K562 (cell line): ENCODE measurements around the gene HELZ. TPM values are rescaled to one million over a fixed set of nuclear protein-coding genes. Genes with fewer than 3 reads are reported as not detected.

Experiments used
- ATAC-seq: fragments of 200-7000 bp; cut with Tn5 transposase; 3 replicates; pipeline ENCODE4 v1.9.1; 2020; ENCODE audit warnings: moderate library complexity
- BruUV-seq: library from RNA; stranded (reverse); fragments of 400-500 nt; replicated peaks from 2 replicates; lab custom pipeline; 2021; lab: Mats Ljungman, UMichigan
- CTCF ChIA-PET: fragments of 300-600 bp; formaldehyde crosslinking; extraction: SDS; loops from one replicate; lab custom pipeline; 2021; ENCODE audit warnings: low intra/inter-chr PET ratio; lab: Yijun Ruan, JAX
- POLR2A ChIA-PET: fragments of 300-600, 350-650 bp; sonication (Branson Sonifier 250); formaldehyde crosslinking; extraction: SDS; loops from one replicate; lab custom pipeline; 2021; ENCODE audit warnings: antibody characterized with exemption, inconsistent platforms; lab: Yijun Ruan, JAX
- DNase-seq, 4 experiments: peaks; one replicate each; pipeline versions ENCODE4 v3.0.0 to v3.0.0-alpha.2; 2011 to 2018; ENCODE audit warnings: low spot score in 3 of 4, mixed read lengths in 3 of 4; ENCODE audit errors: extremely low read depth in 1 of 4
- FAIRE-seq: peaks from 2 replicates; lab custom pipeline; 2011; peaks lifted over from hg19 to GRCh38; lab: Jason Lieb, UNC
- H2AFZ ChIP-seq: 2 replicates; pipeline ENCODE4 v1.6.0; 2011; ENCODE audit warnings: low read depth, low read length, control low read depth, inconsistent platforms
- H3K27ac ChIP-seq: fragments of 200-600 bp; 3 replicates; pipeline ENCODE4 v1.8.0; 2011; ENCODE audit warnings: low read depth, mild to moderate bottlenecking, control low read depth, inconsistent platforms, low read length, moderate library complexity, mixed read lengths; ENCODE audit errors: extremely low read depth
- H3K27me3 ChIP-seq, 2 experiments: fragments of 300-600 bp in 1 of 2; 2 replicates in 1 of 2; 3 replicates in 1 of 2; pipeline versions ENCODE4 v1.6.0 to v1.8.0; 2011; ENCODE audit warnings: inconsistent platforms in 2 of 2, low read length in 2 of 2, mild to moderate bottlenecking in 1 of 2, mixed read lengths in 1 of 2, moderate library complexity in 1 of 2; ENCODE audit not compliant: control insufficient read depth in 2 of 2, insufficient read depth in 2 of 2
- H3K36me3 ChIP-seq: fragments of 300-600 bp; 3 replicates; pipeline ENCODE4 v1.8.0; 2011; ENCODE audit warnings: mild to moderate bottlenecking, low read length, inconsistent platforms; ENCODE audit not compliant: control insufficient read depth, insufficient read depth
- H3K4me1 ChIP-seq, 2 experiments: fragments of 200-600 bp in 1 of 2; replicated peaks in 1 of 2; 2 replicates in 1 of 2; 3 replicates in 1 of 2; pipeline versions ENCODE4 v1.5.1 to v1.8.0; 2011; ENCODE audit warnings: inconsistent platforms in 2 of 2, low read length in 2 of 2, mild to moderate bottlenecking in 1 of 2, mixed read lengths in 1 of 2, moderate library complexity in 1 of 2; ENCODE audit not compliant: control insufficient read depth in 2 of 2, insufficient read depth in 2 of 2
- H3K4me2 ChIP-seq: 2 replicates; pipeline ENCODE4 v1.6.1; 2011; ENCODE audit warnings: low read length, control low read depth, inconsistent platforms, mixed read lengths; ENCODE audit not compliant: insufficient read depth
- H3K4me3 ChIP-seq: fragments of 200-600 bp; sonication (generic), shearing (Covaris generic); 2 replicates; pipeline ENCODE4 v1.5.1; 2016; ENCODE audit warnings: control low read depth, inconsistent platforms
- H3K79me2 ChIP-seq: fragments of 200-600 bp; 3 replicates; pipeline ENCODE4 v1.8.0; 2011; ENCODE audit warnings: low read length, inconsistent platforms; ENCODE audit not compliant: control insufficient read depth, insufficient read depth
- H3K9ac ChIP-seq, 2 experiments: 2 replicates each; pipeline versions ENCODE4 v1.6.0 to v1.6.1; 2011; ENCODE audit warnings: low read depth in 2 of 2, low read length in 2 of 2, control low read depth in 1 of 2, inconsistent platforms in 1 of 2, mild to moderate bottlenecking in 1 of 2, mixed read lengths in 1 of 2; ENCODE audit not compliant: insufficient read depth in 1 of 2
- H3K9me1 ChIP-seq: one replicate; pipeline ENCODE4 v1.6.0; 2011; ENCODE audit warnings: inconsistent platforms, mild to moderate bottlenecking, low read length, moderate library complexity; ENCODE audit not compliant: control insufficient read depth, insufficient read depth
- H3K9me3 ChIP-seq: replicated peaks from 2 replicates; pipeline ENCODE4 v1.5.1; 2011; ENCODE audit warnings: low read depth, low read length, inconsistent platforms; ENCODE audit not compliant: control insufficient read depth, insufficient read depth
- H4K20me1 ChIP-seq: replicated peaks from 2 replicates; pipeline ENCODE4 v1.6.1; 2011; ENCODE audit warnings: low read length, inconsistent platforms, mixed read lengths; ENCODE audit not compliant: control insufficient read depth, insufficient read depth
- BACH1 ChIP-seq: fragments of 200-800 bp; sonication (Bioruptor generic); IDR thresholded peaks from 2 replicates; pipeline ENCODE4 v1.6.1; 2016; ENCODE audit warnings: missing genetic modification characterization, missing compliant biosample characterization
- CTBP1 ChIP-seq: fragments of 450-650 bp; IDR thresholded peaks from 2 replicates; pipeline ENCODE4 v1.6.1; 2016; ENCODE audit warnings: borderline replicate concordance
- EP300 ChIP-seq: IDR thresholded peaks from 2 replicates; pipeline ENCODE4 v1.6.1; 2012; ENCODE audit warnings: low read length, improper control_type of control experiment
- FIP1L1 ChIP-seq: fragments of 200-400 bp; formaldehyde crosslinking; IDR thresholded peaks from 2 replicates; pipeline ENCODE4 v1.6.1; 2018; ENCODE audit warnings: mild to moderate bottlenecking, low read depth, low read length; ENCODE audit not compliant: poor library complexity, severe bottlenecking
- KLF1 ChIP-seq: fragments of 450-650 bp; IDR thresholded peaks from 2 replicates; pipeline ENCODE4 v1.6.1; 2016; ENCODE audit warnings: missing genetic modification characterization, missing compliant biosample characterization
- NFXL1 ChIP-seq: fragments of 450-650 bp; formaldehyde crosslinking; IDR thresholded peaks from 2 replicates; pipeline ENCODE4 v1.4.0; 2021; ENCODE audit warnings: mild to moderate bottlenecking
- NR2C2 ChIP-seq, 2 experiments: fragments of 200-800 bp in 1 of 2; sonication (Bioruptor generic) in 1 of 2; sonication (generic) in 1 of 2; formaldehyde crosslinking in 1 of 2; IDR thresholded peaks; 2 replicates each; pipeline versions ENCODE4 v1.6.1 to v1.8.0; 2016 to 2022; ENCODE audit warnings: mild to moderate bottlenecking in 1 of 2, missing compliant biosample characterization in 1 of 2, missing genetic modification characterization in 1 of 2, missing genetic modification reagents in 1 of 2
- RBM15 ChIP-seq: fragments of 200-400 bp; formaldehyde crosslinking; IDR thresholded peaks from 2 replicates; pipeline ENCODE4 v1.6.1; 2018; ENCODE audit warnings: mild to moderate bottlenecking, low read length, moderate library complexity; ENCODE audit not compliant: insufficient read depth
- XRCC3 ChIP-seq: fragments of 450-650 bp; IDR thresholded peaks from 2 replicates; pipeline ENCODE4 v1.6.1; 2017; ENCODE audit warnings: mild to moderate bottlenecking, moderate library complexity
- ZBTB17 ChIP-seq: fragments of 450-650 bp; formaldehyde crosslinking; IDR thresholded peaks from 2 replicates; pipeline ENCODE4 v1.4.0; 2020; ENCODE audit warnings: mild to moderate bottlenecking
- WGBS: fragments of 100-300 bp; shearing (Covaris generic); methylation state at CpG from one replicate; pipeline ENCODE4 v1.1.6; 2016; ENCODE audit warnings: low coverage, mixed read lengths; ENCODE audit not compliant: insufficient coverage; ENCODE audit errors: missing lambda C conversion rate; 5-methylcytosine and 5-hydroxymethylcytosine counted together
- in situ Hi-C: fragments of 300-500 bp; cut with MboI; formaldehyde crosslinking; loops from 4 replicates; pipeline ENCODE4 v1.15.0; 2018; ENCODE audit warnings: inconsistent platforms, mixed read lengths
- intact Hi-C: fragments of 100-400 bp; cut with micrococcal nuclease; formaldehyde crosslinking; loops from 2 replicates; pipeline ENCODE4 v1.14.2; 2022
- polyA plus RNA-seq, 8 experiments: library from polyadenylated mRNA; depleted of rRNA in 4 of 8; stranded (reverse) in 5 of 8; unstranded in 3 of 8; fragments of >200 nt; fragmentation: Nextera tagmentation in 2 of 8; fragmentation: Illumina TruSeq in 1 of 8; extraction: Ambion mirVana in 2 of 8; extraction: Trizol in 1 of 8; gene quantifications; 2 replicates each; pipeline versions ENCODE4 v1.2.1 to v1.2.3, GENCODE V29; 2011 to 2014; ENCODE audit warnings: inconsistent platforms in 1 of 8, missing spikeins in 1 of 8
- total RNA-seq, 7 experiments: library from RNA; depleted of rRNA in 6 of 7; stranded (reverse); fragments of >200 nt in 6 of 7; fragmentation: Illumina TruSeq in 2 of 7; extraction: Trizol in 2 of 7; gene quantifications; 2 replicates each; pipeline versions ENCODE4 v1.2.1 to v1.2.3, GENCODE V29; 2011 to 2021; ENCODE audit warnings: low replicate concordance in 1 of 7
- TF ChIP-seq, protein P1 (sequence below): fragments of 200-800 bp; sonication (Bioruptor generic); IDR thresholded peaks from 2 replicates; pipeline ENCODE4 v1.6.1; 2017; ENCODE audit warnings: missing genetic modification characterization, missing compliant biosample characterization
- TF ChIP-seq, protein P2 (sequence below): fragments of 450-650 bp; formaldehyde crosslinking; IDR thresholded peaks from 2 replicates; pipeline ENCODE4 v1.4.0; 2022; ENCODE audit warnings: missing genetic modification characterization
- TF ChIP-seq, protein P3 (sequence below): conservative IDR thresholded peaks from 2 replicates; pipeline ENCODE4 v1.6.1; 2011; ENCODE audit warnings: low read depth, mild to moderate bottlenecking, low read length; ENCODE audit not compliant: control insufficient read depth

Gene HELZ
- total and polyA plus RNA-seq, 9 of the 15 experiments (the other 6 are each of a cell fraction or from before 2014, with no cell fraction given) = 5.2 to 39.8 (median 17.3) TPM

DNA sequence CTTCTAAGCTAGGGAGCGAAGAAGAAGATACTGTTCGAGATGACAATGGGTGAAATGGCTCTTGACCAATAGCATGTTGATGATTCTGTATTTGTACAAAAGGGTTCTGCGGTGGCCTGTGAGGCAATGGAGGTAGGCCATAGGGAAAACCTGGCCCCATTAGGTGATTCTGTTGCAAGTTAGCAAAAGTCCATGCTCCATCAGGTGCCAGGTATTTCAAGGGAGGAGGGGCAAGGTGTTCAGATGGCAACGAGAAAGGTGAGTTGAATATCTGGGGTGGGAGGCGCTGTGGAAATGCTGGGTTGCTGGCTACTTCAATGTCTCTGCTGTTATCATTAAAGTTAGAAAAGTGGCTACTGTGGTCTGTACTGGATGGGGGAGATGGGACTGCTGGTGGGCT lies 137.8 kb downstream of the HELZ start:
- no peaks in the 10 kb centered on the region for H4K20me1 ChIP-seq
- no peak overlapping the region for H3K4me2 ChIP-seq
- H3K27ac ChIP-seq = no peak overlapping the region
- FAIRE-seq (no peak), DNase-seq (no peak), ATAC-seq (no peak)
- POLR2A ChIA-PET = interaction anchor here (1.1 kb wide), 1 partner anchor 19 kb away, joined by 3 read pairs; no protein-coding TSS in a partner anchor
- CTCF ChIA-PET = no interaction called here
- in situ Hi-C loops (no loop called here), intact Hi-C loops (no loop called here)
- no peak overlapping the region for H3K4me3 ChIP-seq
- TF ChIP-seq, protein P1, sequence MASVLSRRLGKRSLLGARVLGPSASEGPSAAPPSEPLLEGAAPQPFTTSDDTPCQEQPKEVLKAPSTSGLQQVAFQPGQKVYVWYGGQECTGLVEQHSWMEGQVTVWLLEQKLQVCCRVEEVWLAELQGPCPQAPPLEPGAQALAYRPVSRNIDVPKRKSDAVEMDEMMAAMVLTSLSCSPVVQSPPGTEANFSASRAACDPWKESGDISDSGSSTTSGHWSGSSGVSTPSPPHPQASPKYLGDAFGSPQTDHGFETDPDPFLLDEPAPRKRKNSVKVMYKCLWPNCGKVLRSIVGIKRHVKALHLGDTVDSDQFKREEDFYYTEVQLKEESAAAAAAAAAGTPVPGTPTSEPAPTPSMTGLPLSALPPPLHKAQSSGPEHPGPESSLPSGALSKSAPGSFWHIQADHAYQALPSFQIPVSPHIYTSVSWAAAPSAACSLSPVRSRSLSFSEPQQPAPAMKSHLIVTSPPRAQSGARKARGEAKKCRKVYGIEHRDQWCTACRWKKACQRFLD (CRISPR knock-in tag) = no peak
- no peak for TF ChIP-seq NFXL1 (CRISPR knock-in tag)
- TF ChIP-seq KLF1 = no peak
- no peak for TF ChIP-seq CTBP1
- no peak for TF ChIP-seq EP300
- TF ChIP-seq FIP1L1 = no peak
- TF ChIP-seq NR2C2 (CRISPR knock-in tag; IDR thresholded peaks at IDR 0.05) = no peak
- TF ChIP-seq NR2C2 (tag; IDR thresholded peaks at IDR 0.05) = no peak
- no peak for TF ChIP-seq BACH1 (tag)
- TF ChIP-seq, protein P2, sequence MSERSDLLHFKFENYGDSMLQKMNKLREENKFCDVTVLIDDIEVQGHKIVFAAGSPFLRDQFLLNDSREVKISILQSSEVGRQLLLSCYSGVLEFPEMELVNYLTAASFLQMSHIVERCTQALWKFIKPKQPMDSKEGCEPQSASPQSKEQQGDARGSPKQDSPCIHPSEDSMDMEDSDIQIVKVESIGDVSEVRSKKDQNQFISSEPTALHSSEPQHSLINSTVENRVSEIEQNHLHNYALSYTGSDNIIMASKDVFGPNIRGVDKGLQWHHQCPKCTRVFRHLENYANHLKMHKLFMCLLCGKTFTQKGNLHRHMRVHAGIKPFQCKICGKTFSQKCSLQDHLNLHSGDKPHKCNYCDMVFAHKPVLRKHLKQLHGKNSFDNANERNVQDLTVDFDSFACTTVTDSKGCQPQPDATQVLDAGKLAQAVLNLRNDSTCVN (CRISPR knock-in tag) = no peak
- TF ChIP-seq, protein P3, sequence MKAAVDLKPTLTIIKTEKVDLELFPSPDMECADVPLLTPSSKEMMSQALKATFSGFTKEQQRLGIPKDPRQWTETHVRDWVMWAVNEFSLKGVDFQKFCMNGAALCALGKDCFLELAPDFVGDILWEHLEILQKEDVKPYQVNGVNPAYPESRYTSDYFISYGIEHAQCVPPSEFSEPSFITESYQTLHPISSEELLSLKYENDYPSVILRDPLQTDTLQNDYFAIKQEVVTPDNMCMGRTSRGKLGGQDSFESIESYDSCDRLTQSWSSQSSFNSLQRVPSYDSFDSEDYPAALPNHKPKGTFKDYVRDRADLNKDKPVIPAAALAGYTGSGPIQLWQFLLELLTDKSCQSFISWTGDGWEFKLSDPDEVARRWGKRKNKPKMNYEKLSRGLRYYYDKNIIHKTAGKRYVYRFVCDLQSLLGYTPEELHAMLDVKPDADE = no peak
- TF ChIP-seq RBM15 = no peak
- no peak for TF ChIP-seq XRCC3
- TF ChIP-seq ZBTB17 (CRISPR knock-in tag) = no peak
- peaks cover 12% of the 10 kb centered on the region; the same call in 1 of the 3 replicates for H3K79me2 ChIP-seq
- WGBS = 95% methylated on average over 5 of the region's 5 CpGs
- BruUV-seq = no TSS peak
- H3K36me3 ChIP-seq = peaks cover 67% of the 10 kb centered on the region
- no peak overlapping the region for H3K9ac ChIP-seq
- H3K9me3 ChIP-seq = no peaks in the 10 kb centered on the region
- H3K4me1 ChIP-seq = peaks cover 0 to 16% of the 10 kb centered on the region in 2 experiments; a peak in 3 of 5 replicates
- H3K9me1 ChIP-seq = no peaks in the 10 kb centered on the region
- H3K27me3 ChIP-seq = no peaks in the 10 kb centered on the region
- no peak overlapping the region for H2AFZ ChIP-seq
